HG03280 (cell line): Measurements from ENCODE around the gene CD2BP2.

Experiments used
- ATAC-seq: cut with Tn5 transposase; IDR thresholded peaks from one replicate; pipeline ENCODE4 v1.9.1; 2021; ENCODE audit warnings: mild to moderate bottlenecking, moderate library complexity; ENCODE audit not compliant: unreplicated experiment

Gene CD2BP2

DNA sequence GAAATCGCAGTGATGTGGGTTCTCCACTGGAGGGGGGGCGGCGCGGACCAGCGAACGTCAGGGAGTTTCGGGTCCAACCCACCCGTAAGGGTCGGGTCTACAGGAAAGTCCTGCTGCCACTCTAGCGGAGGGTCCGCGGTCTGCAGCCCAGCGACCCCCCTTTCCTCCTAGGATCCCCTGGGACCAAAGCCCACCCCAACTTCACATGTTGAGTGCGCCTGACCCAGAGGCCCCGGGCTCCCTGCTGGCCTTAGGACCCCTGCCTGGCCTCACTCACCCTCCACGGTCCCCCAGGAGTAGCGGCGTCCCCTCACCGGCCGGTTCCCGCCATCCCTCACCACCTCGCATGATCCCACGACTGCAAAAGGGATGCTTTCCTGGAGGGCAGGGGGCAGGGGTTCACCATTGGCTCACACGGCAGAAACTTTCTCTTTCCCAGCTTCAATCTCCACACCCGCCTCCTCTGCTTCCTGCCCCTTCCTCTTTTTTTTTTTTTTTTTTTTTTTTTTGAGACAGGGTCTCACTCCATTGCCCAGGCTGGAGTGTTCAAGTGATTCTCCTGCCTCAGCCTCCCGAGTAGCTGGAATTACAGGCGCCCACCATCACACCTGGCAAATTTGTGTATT lies 24.2 kb upstream of the CD2BP2 start:
- ATAC-seq: no peak

DNA sequence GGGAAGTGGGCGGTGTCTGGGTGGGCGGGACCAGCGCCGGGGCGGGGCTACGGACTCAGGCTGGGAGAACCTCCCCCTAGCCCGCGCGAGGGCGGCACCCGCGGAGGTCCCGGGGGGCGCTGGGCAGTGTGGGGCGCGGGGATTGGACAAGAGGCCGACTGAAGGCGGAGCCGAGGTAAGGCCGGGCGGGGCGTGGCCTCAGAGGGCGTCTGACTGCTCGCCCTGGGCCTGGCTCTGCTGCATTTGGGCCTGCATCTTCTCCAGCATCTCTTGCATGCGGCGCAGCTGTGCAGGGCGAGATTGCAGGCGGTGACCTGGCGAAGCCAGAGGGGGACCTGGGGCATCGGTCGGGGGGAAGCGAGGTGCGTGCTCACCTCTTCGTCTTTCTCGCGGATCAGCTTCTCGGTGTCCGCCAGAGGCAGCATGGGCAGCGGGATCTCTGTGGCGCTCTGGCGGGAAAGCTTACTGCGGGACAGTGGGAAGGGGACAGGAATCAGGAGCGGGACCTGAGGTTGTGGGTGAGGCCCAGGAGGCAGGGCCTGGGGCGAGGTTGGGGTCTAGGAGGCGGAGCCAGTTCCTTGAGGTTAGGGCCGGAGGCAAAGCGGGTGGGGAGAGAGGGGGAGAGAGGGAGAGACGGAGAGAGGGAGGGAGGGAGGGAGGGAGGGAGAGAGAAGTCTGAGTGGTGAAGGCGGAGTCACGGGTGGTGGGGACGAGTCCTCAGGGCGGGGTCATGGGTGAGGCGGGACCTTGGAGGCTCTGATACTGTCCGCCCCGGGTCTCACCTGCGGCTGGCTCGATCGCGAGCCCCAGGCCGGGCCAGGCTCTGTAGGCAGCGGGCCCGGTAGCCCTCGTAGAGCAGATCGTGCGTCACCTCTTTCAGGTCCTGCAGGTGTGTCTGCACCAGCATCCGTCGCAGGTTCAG lies 23.4 kb upstream of the CD2BP2 start:
- ATAC-seq: peak; percentile 92

DNA sequence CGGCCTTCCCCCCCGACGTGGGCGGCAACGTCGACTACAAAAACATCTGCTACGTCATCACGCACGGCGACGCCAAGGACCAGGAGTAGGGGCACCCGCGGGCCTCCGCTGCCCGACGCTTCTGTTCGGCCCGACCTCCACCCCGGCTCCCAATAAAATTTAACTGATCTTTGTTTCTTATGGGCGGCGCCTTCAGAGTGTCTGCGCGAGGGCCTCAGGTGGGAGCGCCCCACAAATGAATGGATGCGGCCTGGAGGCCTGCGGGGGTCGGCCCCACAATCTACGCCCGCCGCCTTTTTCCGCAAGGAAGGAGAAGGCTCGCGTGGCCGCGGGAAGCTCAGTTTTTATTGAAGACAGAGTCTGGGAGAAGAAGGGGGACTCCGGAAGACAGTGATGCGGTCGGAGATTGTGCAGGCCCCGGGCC lies 22.7 kb upstream of the CD2BP2 start:
- ATAC-seq: peak; percentile 36

DNA sequence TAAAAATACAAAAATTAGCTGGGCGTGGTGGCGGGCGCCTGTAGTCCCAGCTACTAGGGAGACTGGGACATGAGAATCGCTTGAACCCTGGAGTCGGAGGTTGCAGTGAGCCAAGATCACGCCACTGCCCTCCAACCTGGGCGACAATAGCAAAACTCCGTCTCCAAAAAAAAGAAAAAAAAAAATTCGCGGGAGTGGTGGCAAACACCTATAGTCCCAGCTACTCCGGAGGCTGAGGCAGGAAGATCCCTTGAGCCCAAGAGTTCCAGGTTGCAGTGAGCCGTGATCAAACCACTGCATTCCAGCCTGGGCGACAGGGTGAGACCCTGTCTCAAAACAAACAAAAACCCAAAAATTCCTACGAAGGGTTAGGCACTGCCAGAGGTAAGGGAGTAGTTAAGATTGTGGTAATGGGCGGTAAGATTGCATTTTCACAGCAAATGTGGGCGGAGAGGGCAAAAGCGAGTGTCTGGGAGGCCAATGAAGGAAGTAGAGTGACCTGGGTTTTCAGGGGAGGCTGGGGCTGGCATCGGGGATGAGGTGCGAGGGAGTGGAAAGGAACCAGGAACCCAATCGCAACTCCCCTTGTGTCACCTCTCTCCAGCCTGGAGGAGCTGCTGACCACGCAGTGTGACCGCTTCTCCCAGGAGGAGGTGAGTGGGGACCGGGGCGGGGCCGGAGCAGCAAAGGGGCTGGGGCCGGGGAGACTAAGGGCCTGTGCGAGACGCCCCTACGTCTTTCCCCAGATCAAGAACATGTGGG lies 22.1 kb upstream of the CD2BP2 start:
- no peak for ATAC-seq

DNA sequence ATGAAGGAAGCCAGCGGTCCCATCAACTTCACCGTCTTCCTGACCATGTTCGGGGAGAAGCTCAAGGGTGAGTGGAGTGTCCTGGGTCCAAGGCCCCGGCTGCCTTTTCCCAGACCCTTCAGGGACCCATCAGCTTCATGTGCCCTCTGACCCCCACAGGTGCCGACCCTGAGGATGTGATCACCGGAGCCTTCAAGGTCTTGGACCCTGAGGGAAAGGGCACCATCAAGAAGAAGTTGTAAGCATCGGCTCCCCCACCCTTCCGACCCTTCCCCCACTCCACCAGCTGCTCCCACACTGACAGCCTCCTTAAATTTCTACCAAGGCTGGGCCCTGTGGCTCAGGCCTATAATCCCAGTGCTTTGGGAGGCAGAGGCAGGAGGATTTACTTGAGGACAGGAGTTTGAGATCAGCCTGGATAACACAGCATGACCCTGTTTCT lies 21.4 kb upstream of the CD2BP2 start:
- no peak for ATAC-seq

DNA sequence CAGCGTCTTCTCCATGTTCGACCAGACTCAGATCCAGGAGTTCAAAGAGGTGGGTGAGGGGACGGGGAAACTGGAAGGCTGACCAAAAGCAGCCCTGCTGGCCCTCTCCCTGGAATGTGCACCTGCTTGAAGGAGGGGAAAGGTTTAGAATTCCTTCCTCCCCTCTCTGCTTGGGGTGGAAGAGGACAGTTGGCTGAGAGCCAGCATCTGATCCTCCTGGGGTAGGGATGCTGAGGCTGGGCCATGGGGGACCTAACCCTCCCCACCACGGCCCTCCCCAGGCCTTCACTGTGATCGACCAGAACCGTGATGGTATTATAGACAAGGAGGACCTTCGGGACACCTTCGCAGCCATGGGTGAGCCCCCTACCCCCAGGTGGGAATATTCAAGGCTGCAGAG lies 20.8 kb upstream of the CD2BP2 start:
- ATAC-seq: no peak

DNA sequence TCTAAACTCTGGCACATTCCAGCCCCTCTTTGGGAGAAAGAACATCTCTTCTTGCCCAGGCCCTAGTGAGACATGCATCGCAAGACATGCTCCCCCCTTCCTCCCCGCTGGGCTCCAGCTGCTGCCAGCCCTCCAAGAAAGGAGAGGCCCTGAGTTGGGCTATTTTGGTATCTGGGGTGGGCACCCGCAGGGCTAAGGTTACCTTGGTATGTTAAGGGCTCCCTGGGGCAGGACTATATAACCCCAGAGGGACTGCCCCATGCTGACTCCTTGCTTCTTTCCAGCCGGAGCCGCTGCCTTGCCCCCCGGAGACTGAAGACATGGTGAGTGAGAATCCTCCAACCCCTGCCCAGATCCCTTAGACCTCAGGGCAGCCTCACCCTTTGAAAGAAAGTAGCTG lies 19.4 kb upstream of the CD2BP2 start, which contains the start of gene MYL11:
TSS of gene MYL11 (plus strand) at position 265 of the 400 bp plus-strand sequence. CDS start at position 321, 56 bp downstream.
- ATAC-seq: no peak

DNA sequence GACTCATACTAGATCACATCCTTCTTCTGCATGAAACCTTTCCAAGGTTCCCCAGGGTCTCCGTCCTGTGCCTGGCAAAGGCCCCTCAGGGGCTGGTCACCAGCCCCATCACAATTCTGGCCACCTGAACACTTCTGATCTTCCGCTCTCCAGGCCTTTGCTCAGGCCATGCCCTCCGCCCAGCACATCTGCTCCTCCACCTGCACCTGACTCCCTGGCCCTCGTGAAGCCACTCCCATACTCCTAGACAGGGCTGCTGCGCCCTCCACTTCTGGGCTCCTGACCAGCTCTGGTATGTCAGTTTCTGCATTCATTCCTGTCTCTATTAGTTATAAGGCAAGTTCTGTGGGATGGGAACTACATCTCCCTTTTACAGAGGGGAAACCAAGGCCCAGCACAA lies 17.6 kb upstream of the CD2BP2 start:
- ATAC-seq: no peak

DNA sequence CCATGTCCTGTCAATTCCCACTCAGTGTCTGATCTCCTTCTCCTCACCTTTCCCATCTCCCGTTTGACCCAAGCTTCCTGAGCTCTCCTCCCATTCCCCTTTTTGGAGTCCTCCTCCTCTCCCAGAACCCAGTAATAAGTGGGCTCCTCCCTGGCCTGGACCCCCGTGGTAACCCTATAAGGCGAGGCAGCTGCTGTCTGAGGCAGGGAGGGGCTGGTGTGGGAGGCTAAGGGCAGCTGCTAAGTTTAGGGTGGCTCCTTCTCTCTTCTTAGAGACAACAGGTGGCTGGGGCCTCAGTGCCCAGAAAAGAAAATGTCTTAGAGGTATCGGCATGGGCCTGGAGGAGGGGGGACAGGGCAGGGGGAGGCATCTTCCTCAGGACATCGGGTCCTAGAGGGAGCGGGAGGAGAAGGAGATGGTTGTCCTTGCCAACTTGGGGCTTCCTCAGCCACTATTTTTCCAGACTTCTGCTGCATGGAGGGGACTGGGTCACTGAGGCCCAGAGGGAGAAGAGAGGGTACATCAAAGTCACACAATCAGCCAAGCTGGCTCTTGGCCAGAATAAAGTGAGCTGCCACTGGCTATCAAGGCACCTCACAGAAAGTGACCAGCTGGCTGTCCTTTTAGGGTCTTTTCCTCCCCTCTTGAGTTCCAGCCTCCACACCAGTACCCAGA lies 17.1 kb upstream of the CD2BP2 start:
- ATAC-seq: no peak

DNA sequence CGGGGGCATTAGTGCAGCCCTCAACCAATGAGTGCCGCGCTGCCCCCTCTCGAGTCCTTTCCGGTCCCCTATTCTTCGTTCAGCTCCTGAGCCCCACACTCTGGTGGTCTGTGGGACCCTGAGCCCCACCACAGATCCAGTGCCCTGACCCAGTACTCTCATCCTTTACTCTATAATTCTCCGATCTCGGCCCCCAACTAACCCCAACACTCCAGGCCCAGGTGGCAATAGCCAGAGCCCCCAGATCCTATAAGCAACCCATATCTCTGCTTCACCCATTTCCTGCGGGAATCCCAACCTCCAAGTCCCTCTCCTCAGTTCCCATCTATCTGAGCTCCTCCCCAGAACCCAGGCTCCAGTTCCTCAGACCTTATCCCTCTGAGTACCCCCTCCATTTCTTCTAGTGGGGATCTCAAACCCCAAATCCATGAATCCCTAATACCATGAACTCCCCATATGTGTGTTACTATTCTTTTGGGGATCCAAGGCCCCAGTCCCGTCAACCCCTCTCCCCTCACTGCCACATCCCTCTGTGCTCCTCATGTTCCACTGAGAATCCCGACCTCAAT lies 16.2 kb upstream of the CD2BP2 start:
- ATAC-seq: no peak

DNA sequence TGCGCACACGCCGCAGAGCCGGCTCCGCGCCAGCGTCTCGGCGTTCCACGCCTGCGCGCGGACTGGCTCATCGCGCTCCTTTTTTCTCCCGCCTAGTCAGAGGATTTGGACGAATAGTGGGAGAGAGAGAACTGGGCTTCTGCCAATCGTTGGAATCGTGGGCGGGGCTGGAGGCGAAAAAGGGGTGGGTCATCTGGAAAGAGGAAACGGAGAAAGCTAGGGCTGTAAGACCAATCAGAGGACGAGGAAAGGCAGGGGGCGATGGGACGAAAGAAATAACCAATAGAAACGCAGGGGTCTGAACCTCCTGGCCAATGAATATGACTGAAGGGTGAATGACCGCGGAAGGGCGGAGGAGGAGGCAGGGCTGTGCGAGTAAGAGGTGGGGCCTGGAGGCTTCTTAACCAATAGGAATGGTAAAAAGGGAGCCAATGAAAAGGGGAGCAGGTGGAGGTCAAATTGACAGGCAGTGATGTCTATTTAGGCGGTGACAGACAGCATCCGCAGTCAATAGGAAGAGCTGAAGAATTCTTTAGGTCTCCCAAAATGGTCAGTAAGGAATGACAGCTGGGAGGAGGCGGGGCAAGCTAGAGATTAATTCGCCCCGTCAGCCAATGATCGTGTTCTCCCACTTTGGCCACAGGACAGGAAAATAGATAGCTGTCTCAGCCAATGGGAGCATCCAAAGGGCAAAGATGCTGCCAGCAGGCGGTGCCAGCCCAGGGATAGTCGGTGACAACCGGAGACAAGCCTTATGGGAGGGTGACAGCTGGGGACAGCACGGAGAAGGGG lies 15.5 kb upstream of the CD2BP2 start, which contains the start of gene TBC1D10B:
TSS of gene TBC1D10B (minus strand) at position 39 of the 792 bp plus-strand sequence. CDS start 311 bp downstream, outside the sequence.
- peak; percentile 80 for ATAC-seq

DNA sequence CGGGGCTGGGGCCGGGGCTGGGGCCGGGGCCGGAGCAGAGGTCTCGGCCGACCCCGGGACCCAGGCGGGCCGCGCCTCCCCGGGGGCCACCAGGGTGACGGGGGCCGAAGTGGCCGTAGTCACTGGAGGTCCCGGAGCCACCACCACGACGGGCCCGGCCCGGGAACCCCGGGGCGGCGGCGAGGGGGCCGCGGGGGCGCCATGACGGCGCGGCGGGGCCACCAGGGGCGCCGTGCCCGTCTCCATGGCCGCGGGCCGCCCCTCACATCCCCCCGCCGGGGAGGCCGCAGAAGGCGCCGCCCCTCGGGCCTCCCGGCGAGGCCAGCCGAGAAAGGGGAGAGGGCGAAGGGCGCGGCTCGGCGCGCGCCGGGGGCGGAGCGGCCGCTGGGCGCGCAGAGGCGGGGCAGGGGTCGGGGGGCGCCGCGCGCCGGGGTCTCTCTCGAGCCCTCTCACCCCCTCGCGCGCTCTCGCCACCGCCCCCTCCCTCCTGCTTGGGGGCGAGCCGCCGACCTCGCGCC lies 14.9 kb upstream of the CD2BP2 start:
- ATAC-seq: no peak

DNA sequence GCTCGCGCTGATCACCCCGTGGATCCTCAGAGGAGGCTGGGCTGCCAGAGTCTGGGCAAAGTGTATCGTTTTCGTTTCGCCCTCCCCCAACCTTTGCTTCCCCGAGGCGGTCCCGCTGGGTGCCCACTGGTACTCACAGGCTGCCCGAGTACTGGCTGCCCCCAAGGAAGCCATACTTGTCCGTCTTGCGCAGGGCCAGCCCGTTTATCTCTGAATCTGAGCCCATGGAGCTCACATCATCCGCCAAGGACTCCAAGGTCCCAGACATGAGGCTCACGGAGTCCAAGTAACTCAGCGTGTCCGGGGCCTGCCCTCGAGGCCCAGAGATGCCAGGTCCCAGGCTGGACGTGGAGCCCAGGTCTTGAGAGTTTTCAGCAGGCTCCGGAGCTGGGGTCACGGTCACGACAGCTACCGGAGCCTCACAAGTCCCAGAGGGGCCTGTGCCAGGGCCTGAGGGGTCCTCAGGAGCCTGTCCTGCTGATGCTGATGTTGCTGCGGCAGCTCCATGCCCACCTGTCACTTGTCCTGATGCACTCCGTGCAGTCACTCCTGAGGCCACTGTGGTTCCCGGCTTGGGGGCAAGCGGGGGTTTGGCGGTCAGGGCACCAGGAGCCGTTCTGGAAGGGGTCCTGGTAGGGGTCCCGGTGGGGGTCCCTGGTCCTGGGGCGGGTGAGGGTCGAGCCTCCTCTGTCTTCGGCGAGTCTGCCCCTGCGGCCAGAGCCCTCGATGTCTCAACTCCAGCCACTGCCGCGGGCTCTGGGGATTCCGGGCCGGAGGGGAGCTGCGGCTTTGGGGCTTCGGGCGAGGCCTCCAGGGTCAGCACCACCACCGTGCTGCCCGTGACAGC lies 14.2 kb upstream of the CD2BP2 start:
- no peak for ATAC-seq

DNA sequence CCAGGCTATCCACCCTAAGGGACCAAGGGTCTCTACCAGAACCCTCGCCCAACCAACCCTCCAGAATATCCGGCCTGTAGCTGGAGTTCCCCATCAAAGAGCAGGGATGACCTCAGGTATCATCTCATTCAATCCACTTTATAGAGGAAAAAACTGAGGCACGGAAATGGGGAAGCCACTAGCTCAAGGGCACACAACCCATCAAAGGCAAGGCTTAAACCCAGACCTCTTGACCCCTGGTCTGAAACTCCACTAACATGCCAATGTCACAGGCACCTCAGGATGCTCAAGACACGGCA lies 13.6 kb upstream of the CD2BP2 start:
- ATAC-seq: no peak

DNA sequence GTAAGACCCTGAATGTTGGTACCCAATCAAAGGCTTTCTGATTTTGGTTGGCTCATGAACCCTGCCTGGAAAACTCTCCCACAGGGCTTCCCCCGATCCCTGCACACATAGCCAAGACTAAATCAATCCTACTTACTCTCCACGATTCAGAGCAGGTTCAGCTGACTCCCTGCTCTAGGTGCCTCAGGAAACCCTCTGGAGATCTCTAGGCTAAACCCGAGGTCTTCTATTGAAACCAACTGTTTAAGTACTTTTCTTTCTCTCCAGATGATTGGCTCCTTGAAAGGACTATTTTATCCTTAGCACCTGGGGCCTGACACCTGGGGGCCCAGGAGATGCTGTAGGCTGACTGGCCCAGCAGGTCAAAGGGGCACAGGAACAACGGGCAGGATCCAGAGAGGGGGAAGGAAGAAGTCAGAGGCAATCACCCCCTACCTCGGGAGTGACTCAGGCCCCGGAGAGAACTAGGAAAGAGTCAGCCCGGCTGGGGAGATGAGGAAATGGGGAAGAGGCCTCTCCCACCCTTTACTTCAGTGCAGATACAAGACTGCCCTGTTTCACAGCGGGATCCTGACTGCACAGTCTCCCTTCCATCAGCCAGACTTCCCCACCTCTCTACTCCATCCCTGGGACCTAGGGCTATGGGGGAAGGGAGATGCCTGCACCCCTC lies 13.1 kb upstream of the CD2BP2 start:
- ATAC-seq: no peak

DNA sequence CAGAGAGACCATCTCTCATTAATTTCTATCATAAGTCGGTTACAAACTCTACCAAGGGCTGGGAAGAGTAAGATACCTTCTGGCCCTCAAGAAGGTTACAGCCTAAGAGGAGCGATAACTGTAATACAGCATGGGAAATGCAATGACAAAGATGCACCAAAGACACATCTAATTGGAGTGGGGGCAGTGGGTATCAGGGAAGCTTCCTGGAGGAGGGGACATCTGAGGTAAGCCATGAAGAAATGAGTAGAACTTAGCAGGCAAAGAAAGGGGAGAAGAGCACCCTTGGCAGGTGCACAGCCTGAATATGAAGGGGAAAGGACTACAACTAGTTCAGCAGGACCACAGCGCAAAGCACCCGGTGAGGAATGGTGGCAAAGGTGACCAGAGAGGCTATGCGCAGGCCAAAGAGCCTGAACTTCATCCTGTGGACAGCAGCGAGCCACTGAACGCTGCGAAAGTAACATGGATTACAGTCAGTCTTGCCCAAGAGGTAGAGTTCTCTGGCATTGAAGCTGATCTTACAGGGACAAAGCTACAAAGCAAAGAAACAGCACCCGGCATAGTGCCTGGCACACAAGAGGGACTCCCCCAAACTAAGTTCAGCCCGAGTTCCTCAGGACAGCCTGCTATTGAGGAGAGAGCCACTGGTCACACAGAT lies 12.4 kb upstream of the CD2BP2 start:
- ATAC-seq: no peak

DNA sequence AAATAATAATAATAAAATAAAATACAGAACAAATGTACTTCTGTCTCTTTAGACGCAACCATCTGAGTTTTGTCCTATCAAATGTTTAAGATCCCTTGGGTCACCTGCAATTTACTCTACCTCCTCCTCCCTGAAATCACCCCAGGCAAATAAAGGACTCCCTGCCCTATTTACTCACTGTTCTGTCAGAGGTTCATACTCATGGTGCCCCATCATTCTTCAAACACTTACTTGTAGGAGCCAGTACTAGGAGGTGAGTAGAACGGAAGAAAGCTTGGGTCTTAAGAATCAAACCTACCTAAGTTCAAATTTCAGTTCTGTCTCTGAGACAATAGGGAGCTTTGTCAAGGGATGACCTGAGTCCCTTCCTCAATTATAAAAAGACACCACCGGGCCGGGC lies 11.4 kb upstream of the CD2BP2 start:
- no peak for ATAC-seq

DNA sequence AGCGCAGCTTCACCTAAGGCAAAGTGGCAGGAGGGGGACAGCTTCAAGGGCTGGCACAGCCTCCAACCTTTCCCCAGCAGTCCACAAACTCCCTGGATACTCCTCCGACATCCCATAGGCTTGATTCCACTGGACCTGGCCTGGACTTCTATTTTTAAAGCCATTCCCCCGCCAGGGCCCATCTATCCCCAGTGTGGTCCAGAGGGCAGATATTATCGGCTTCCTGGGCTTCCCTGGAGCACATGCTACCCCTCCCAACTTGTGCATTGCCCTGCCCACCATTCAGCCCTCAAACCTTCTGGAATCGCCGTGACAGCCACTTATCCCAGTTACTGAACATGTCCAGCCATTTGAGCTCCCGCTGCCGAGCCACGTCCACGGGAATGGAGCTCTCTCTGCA lies 10.1 kb upstream of the CD2BP2 start:
- ATAC-seq: no peak
